Calu3 (cell line): Measurements from ENCODE around the gene SSBP3. TPM values are rescaled to one million over a fixed set of nuclear protein-coding genes. Genes with fewer than 3 reads are reported as not detected.

Experiments
- BruUV-seq: library from RNA; stranded (reverse); fragments of 400-500 nt; replicated peaks from 2 replicates; lab custom pipeline; 2021; lab: Mats Ljungman, UMichigan
- CTCF ChIA-PET: fragments of 300-600 bp; sonication (Branson Sonifier 250); formaldehyde crosslinking; loops from one replicate; lab custom pipeline; 2022; ENCODE audit warnings: antibody characterized with exemption; lab: Charles Lee
- DNase-seq: peaks from one replicate; pipeline ENCODE4 v3.0.0; 2022
- H3K27ac Mint-ChIP-seq: one replicate; pipeline ENCODE4 v1.8.0; 2022; ENCODE audit warnings: mixed read lengths; ENCODE audit not compliant: unreplicated experiment
- H3K27me3 Mint-ChIP-seq: one replicate; pipeline ENCODE4 v1.8.0; 2022; ENCODE audit warnings: mixed read lengths; ENCODE audit not compliant: unreplicated experiment
- H3K36me3 Mint-ChIP-seq: one replicate; pipeline ENCODE4 v1.8.0; 2022; ENCODE audit warnings: mild to moderate bottlenecking, moderate library complexity, mixed read lengths; ENCODE audit not compliant: insufficient read depth, unreplicated experiment
- H3K4me1 Mint-ChIP-seq: one replicate; pipeline ENCODE4 v1.8.0; 2022; ENCODE audit warnings: mild to moderate bottlenecking, low read depth, mixed read lengths; ENCODE audit not compliant: unreplicated experiment
- H3K4me3 Mint-ChIP-seq: one replicate; pipeline ENCODE4 v1.8.0; 2022; ENCODE audit warnings: mild to moderate bottlenecking, low read depth, moderate library complexity, mixed read lengths; ENCODE audit not compliant: unreplicated experiment
- H3K9me3 Mint-ChIP-seq: one replicate; pipeline ENCODE4 v1.8.0; 2022; ENCODE audit warnings: low read depth, mixed read lengths; ENCODE audit not compliant: unreplicated experiment
- intact Hi-C: fragments of 100-400 bp; cut with micrococcal nuclease; formaldehyde crosslinking; loops from one replicate; pipeline ENCODE4 v1.10.0; 2022; ENCODE audit not compliant: unreplicated experiment
- total RNA-seq: library from RNA; stranded (reverse); gene quantifications from 2 replicates; pipeline ENCODE4 v1.2.3, GENCODE V29; 2022
- TF ChIP-seq, protein P1 (sequence below): fragments of 200-600 bp; IDR thresholded peaks from one replicate; pipeline ENCODE4 v1.8.0; 2022; ENCODE audit warnings: antibody characterized with exemption; ENCODE audit not compliant: unreplicated experiment

Gene SSBP3
- total RNA-seq, 1 experiment from 2014 or later: 16.6 TPM

DNA sequence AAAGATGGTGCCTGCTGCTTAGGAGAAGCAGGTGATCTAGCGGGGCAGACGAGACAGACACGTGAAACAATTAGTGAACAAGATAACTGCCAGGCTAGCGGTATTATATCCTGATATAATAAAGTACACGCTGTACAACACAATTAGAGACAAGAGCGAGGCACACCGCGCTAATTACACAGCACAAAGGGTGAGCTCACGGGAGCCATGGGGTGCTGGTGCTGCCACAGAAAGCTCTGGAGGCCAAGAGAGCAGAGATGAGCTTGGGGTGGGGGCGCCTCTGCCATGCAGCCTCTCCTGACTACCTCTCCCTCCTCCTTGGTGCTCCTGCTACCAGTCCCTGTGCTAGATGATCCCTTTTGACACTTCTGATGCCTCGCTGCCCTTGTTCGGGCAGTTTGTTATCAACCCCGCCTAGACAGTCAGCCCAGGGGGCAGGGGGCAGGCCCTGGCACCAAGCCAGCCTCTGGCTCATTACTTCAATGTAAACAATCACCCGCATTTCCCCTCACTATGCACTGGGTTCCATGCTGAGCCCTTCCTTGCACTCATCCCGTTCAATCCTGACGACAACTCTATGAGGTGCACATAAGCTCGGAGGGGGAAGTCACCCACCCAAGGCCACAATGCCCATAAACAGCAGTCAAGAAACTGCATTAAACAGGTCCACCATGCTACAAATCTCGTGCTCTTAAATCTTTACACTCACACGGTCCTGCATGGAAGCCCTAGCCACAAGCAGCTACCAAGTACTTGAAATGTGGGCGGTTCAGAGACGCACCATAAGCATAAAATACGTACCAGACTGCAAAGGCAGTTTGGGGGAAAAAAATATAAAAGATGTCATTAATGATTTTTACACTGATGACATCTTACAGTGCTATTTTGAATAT is 103.0 kb downstream of the SSBP3 start:
- no TSS peak for BruUV-seq
- Mint-ChIP-seq H3K9me3 (no peaks in the 10 kb centered on the region), H3K4me3 (no peak overlapping the region), H3K27ac (no peak overlapping the region), H3K36me3 (no peaks in the 10 kb centered on the region), H3K4me1 (peaks cover 8% of the 10 kb centered on the region), H3K27me3 (no peaks in the 10 kb centered on the region)
- no peak for DNase-seq
- intact Hi-C loops: no loop called here
- TF ChIP-seq, protein P1, sequence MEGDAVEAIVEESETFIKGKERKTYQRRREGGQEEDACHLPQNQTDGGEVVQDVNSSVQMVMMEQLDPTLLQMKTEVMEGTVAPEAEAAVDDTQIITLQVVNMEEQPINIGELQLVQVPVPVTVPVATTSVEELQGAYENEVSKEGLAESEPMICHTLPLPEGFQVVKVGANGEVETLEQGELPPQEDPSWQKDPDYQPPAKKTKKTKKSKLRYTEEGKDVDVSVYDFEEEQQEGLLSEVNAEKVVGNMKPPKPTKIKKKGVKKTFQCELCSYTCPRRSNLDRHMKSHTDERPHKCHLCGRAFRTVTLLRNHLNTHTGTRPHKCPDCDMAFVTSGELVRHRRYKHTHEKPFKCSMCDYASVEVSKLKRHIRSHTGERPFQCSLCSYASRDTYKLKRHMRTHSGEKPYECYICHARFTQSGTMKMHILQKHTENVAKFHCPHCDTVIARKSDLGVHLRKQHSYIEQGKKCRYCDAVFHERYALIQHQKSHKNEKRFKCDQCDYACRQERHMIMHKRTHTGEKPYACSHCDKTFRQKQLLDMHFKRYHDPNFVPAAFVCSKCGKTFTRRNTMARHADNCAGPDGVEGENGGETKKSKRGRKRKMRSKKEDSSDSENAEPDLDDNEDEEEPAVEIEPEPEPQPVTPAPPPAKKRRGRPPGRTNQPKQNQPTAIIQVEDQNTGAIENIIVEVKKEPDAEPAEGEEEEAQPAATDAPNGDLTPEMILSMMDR: no peak
- CTCF ChIA-PET: interaction anchor here (0.6 kb wide), 1 partner anchor 152 kb away, joined by 6 read pairs; no protein-coding TSS in a partner anchor

DNA sequence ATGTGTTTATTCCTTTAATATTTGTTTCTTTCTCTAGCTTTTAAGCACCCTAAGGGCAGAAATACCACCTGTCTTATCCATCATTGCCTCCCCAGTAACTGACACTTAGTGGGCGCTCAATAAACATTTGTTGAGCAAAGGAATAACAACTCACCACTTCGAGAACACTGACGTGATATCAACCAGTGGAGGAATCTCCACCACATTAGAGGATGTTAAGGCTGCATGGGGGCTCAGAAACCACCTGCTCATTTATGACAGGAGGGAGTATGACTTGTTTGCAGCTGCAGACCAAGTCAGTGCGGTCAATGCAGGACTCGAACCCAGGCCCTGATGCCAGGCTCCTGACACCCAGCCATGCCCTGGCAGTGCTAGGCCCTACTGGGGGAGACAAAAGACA is 103.6 kb downstream of the SSBP3 start:
- Mint-ChIP-seq H3K36me3 (no peaks in the 10 kb centered on the region), H3K27me3 (no peaks in the 10 kb centered on the region), H3K27ac (no peak overlapping the region), H3K4me1 (peaks cover 8% of the 10 kb centered on the region), H3K9me3 (no peaks in the 10 kb centered on the region), H3K4me3 (no peak overlapping the region)
- no TSS peak for BruUV-seq
- TF ChIP-seq, protein P1: no peak
- CTCF ChIA-PET: no interaction called here
- intact Hi-C loops: no loop called here
- DNase-seq: no peak

DNA sequence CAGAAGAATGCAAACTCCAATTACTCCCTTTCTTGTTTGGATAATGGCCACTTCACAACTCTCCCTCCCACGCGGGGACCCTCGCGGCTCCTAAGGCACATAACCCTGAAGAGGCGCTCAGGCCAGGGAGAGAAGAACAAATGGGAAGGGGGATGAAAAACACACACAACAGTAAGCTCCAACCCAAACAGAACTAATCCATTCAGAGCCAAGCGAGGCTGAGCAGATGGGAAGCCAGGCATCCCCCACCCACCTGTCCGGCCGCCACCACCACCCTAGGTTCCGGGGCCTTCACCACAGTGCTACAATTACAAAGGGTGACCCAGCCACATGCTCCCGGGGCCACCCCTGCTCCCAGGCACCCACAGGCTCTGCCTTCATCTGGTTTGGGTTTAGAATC is 104.7 kb downstream of the SSBP3 start:
- BruUV-seq: no TSS peak
- Mint-ChIP-seq H3K9me3 (no peaks in the 10 kb centered on the region), H3K4me3 (no peak overlapping the region), H3K36me3 (no peaks in the 10 kb centered on the region), H3K4me1 (peaks cover 8% of the 10 kb centered on the region), H3K27ac (no peak overlapping the region), H3K27me3 (no peaks in the 10 kb centered on the region)
- CTCF ChIA-PET: no interaction called here
- TF ChIP-seq, protein P1: no peak
- DNase-seq: no peak
- intact Hi-C loops: no loop called here

DNA sequence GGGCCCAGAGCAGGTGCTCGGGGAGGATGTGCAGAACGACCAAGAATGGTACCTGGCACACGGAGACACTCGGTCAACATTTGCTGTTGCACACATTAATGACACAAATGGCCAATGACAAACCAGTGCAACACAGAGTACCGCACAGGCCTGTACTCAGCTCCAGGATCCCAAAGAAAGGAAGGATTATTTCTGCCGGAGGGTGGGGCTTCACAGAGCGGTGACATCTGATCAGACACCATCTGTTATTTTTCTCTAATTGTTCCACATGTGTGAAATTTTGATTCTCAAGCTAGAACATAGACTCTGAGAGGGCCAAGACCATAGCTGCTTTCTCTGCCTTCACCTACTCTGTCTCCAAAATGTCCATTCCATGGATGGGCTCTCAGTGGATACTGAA is 105.8 kb downstream of the SSBP3 start:
- BruUV-seq: no TSS peak
- CTCF ChIA-PET: no interaction called here
- peaks cover 8% of the 10 kb centered on the region for H3K4me1 Mint-ChIP-seq
- H3K36me3 Mint-ChIP-seq: no peaks in the 10 kb centered on the region
- H3K27ac Mint-ChIP-seq: no peak overlapping the region
- no peak for DNase-seq
- H3K9me3 Mint-ChIP-seq: no peaks in the 10 kb centered on the region
- intact Hi-C loops: no loop called here
- TF ChIP-seq, protein P1: no peak
- H3K4me3 Mint-ChIP-seq: no peak overlapping the region
- no peaks in the 10 kb centered on the region for H3K27me3 Mint-ChIP-seq
